Keratinocyte (primary cell): Measurements from ENCODE around the gene PAMR1. TPM values are rescaled to one million over a fixed set of nuclear protein-coding genes. Genes with fewer than 3 reads are reported as not detected.

Source experiments
- DNase-seq: peaks from one replicate; pipeline ENCODE4 v3.0.0-alpha.2; 2011; ENCODE audit warnings: low read depth, missing footprints, low spot score
- FAIRE-seq: peaks from 2 replicates; lab custom pipeline; 2011; peaks lifted over from hg19 to GRCh38; lab: Jason Lieb, UNC
- H2AFZ ChIP-seq: 2 replicates; pipeline ENCODE4 v1.6.0; 2012; ENCODE audit warnings: low read length, control low read depth, inconsistent platforms; ENCODE audit not compliant: control insufficient read depth
- H3K27ac ChIP-seq: 2 replicates; pipeline ENCODE4 v1.5.1; 2011; ENCODE audit warnings: low read length; ENCODE audit not compliant: control insufficient read depth, insufficient read depth
- H3K27me3 ChIP-seq: 3 replicates; pipeline ENCODE4 v1.6.0; 2011; ENCODE audit warnings: low read length; ENCODE audit not compliant: control insufficient read depth, insufficient read depth; ENCODE audit errors: extremely low read depth
- H3K36me3 ChIP-seq, 2 experiments: 2 replicates in 1 of 2; 3 replicates in 1 of 2; pipeline ENCODE4 v1.5.1; 2011; ENCODE audit warnings: low read length in 2 of 2, mild to moderate bottlenecking in 1 of 2; ENCODE audit not compliant: control insufficient read depth in 2 of 2, insufficient read depth in 2 of 2; ENCODE audit errors: extremely low read depth in 1 of 2
- H3K4me1 ChIP-seq: 3 replicates; pipeline ENCODE4 v1.5.1; 2011; ENCODE audit warnings: low read length; ENCODE audit not compliant: control insufficient read depth, insufficient read depth; ENCODE audit errors: extremely low read depth
- H3K4me2 ChIP-seq: 3 replicates; pipeline ENCODE4 v1.6.0; 2011; ENCODE audit warnings: low read depth, low read length; ENCODE audit not compliant: control insufficient read depth, insufficient read depth; ENCODE audit errors: extremely low read depth
- H3K4me3 ChIP-seq, 3 experiments: fragments of 200-600 bp in 1 of 3; sonication (generic) in 1 of 3; 2 replicates in 2 of 3; 3 replicates in 1 of 3; pipeline ENCODE4 v1.5.1; 2011 to 2016; ENCODE audit warnings: low read length in 3 of 3, mild to moderate bottlenecking in 3 of 3, control low read depth in 2 of 3, inconsistent platforms in 1 of 3, low read depth in 1 of 3, mixed read lengths in 1 of 3, mixed run types in 1 of 3, moderate library complexity in 1 of 3; ENCODE audit not compliant: control insufficient read depth in 2 of 3, insufficient read depth in 2 of 3; ENCODE audit errors: extremely low read depth in 1 of 3
- H3K79me2 ChIP-seq: 2 replicates; pipeline ENCODE4 v1.6.0; 2012; ENCODE audit warnings: low read length; ENCODE audit not compliant: control insufficient read depth, insufficient read depth
- H3K9ac ChIP-seq: 3 replicates; pipeline ENCODE4 v1.6.0; 2011; ENCODE audit warnings: low read length; ENCODE audit not compliant: control insufficient read depth, insufficient read depth; ENCODE audit errors: extremely low read depth
- H3K9me1 ChIP-seq: 3 replicates; pipeline ENCODE4 v1.6.0; 2011; ENCODE audit warnings: low read length; ENCODE audit not compliant: control insufficient read depth, insufficient read depth; ENCODE audit errors: extremely low read depth
- H3K9me3 ChIP-seq: 2 replicates; pipeline ENCODE4 v1.5.1; 2012; ENCODE audit warnings: low read depth, low read length; ENCODE audit not compliant: control insufficient read depth
- H4K20me1 ChIP-seq: 3 replicates; pipeline ENCODE4 v1.6.0; 2011; ENCODE audit warnings: low read length; ENCODE audit not compliant: control insufficient read depth, insufficient read depth; ENCODE audit errors: extremely low read depth
- CTCF ChIP-seq, 3 experiments: IDR thresholded peaks in 1 of 3; conservative IDR thresholded peaks in 1 of 3; optimal IDR thresholded peaks in 1 of 3; 2 replicates in 2 of 3; 3 replicates in 1 of 3; pipeline versions ENCODE3 to v1.5.1; 2011; ENCODE audit warnings: low read length in 3 of 3, mild to moderate bottlenecking in 3 of 3, moderate library complexity in 2 of 3, control low read depth in 1 of 3, inconsistent platforms in 1 of 3; ENCODE audit not compliant: insufficient read depth in 2 of 3; ENCODE audit errors: extremely low read depth in 1 of 3
- EZH2 ChIP-seq: IDR thresholded peaks from one replicate; pipeline ENCODE4 v1.6.1; 2012; ENCODE audit warnings: inconsistent platforms, mild to moderate bottlenecking, low read length, moderate library complexity
- dilution Hi-C: fragments of 300-500 bp; cut with MboI; formaldehyde crosslinking; loops from one replicate; pipeline ENCODE4 v1.7.0; 2020; ENCODE audit warnings: low sequenced_read_pairs; ENCODE audit not compliant: extremely low pct_ligation_motif_present
- polyA plus RNA-seq, 5 experiments: library from polyadenylated mRNA; depleted of rRNA in 3 of 5; stranded (reverse) in 3 of 5; stranded (forward) in 1 of 5; unstranded in 1 of 5; fragments of >200 nt; gene quantifications; 1 replicate in 1 of 5; 2 replicates in 3 of 5; 3 replicates in 1 of 5; pipeline versions ENCODE4 v1.2.1 to v1.2.3, GENCODE V29; 2011 to 2012; ENCODE audit warnings: missing spikeins in 2 of 5, low read depth in 1 of 5, low replicate concordance in 1 of 5

PAMR1 gene
- polyA plus RNA-seq, 1 donor (not counting 4 experiments of a cell fraction or from before 2014, with no cell fraction given): 4.1 TPM

- Histone ChIP-seq H3K27ac (no peak overlapping the region), H3K36me3 (no peaks in the 10 kb centered on the region), H3K79me2 (no peaks in the 10 kb centered on the region), H3K4me3 (no peak overlapping the region), H3K9me1 (no peaks in the 10 kb centered on the region), H2AFZ (no peak overlapping the region), H3K9ac (no peak overlapping the region), H4K20me1 (no peaks in the 10 kb centered on the region), H3K9me3 (no peaks in the 10 kb centered on the region), H3K27me3 (peaks cover 27% of the 10 kb centered on the region), H3K4me2 (peak overlapping the region; percentile 50), H3K4me1 (peaks cover 15% of the 10 kb centered on the region)
- FAIRE-seq (no peak), DNase-seq (peak; percentile 11)
- dilution Hi-C loops: no loop called here
- TF ChIP-seq CTCF (optimal IDR thresholded peaks at IDR 0.05 in 1 of 3, IDR thresholded peaks at IDR 0.05 in 1 of 3, conservative IDR thresholded peaks at IDR 0.05 in 1 of 3; ENCODE audit: extremely low read depth in 1 of 3, insufficient read depth in 2 of 3, low read length in 3 of 3) (no peak), EZH2 (no peak)
Measured at GRCh38 chr11:35390737-35391682, 134.4 kb downstream of the PAMR1 start.

GRCh38 chr11:35389897-35390465 lies 135.4 kb downstream of the PAMR1 start:
- Histone ChIP-seq H3K79me2 (no peaks in the 10 kb centered on the region), H3K4me2 (no peak overlapping the region), H3K36me3 (no peaks in the 10 kb centered on the region), H3K9me3 (no peaks in the 10 kb centered on the region), H3K9ac (no peak overlapping the region), H3K9me1 (no peaks in the 10 kb centered on the region), H3K4me3 (no peak overlapping the region), H2AFZ (no peak overlapping the region), H3K4me1 (peaks cover 15% of the 10 kb centered on the region), H3K27ac (no peak overlapping the region), H4K20me1 (no peaks in the 10 kb centered on the region), H3K27me3 (peaks cover 23% of the 10 kb centered on the region)
- dilution Hi-C loops: no loop called here
- no peak for TF ChIP-seq EZH2
- no peak for TF ChIP-seq CTCF (optimal IDR thresholded peaks at IDR 0.05 in 1 of 3, IDR thresholded peaks at IDR 0.05 in 1 of 3, conservative IDR thresholded peaks at IDR 0.05 in 1 of 3; ENCODE audit: extremely low read depth in 1 of 3, insufficient read depth in 2 of 3, low read length in 3 of 3)
- FAIRE-seq (no peak), DNase-seq (no peak)
